ENCODE results near the gene FHOD1.

The FHOD1 gene

DNA sequence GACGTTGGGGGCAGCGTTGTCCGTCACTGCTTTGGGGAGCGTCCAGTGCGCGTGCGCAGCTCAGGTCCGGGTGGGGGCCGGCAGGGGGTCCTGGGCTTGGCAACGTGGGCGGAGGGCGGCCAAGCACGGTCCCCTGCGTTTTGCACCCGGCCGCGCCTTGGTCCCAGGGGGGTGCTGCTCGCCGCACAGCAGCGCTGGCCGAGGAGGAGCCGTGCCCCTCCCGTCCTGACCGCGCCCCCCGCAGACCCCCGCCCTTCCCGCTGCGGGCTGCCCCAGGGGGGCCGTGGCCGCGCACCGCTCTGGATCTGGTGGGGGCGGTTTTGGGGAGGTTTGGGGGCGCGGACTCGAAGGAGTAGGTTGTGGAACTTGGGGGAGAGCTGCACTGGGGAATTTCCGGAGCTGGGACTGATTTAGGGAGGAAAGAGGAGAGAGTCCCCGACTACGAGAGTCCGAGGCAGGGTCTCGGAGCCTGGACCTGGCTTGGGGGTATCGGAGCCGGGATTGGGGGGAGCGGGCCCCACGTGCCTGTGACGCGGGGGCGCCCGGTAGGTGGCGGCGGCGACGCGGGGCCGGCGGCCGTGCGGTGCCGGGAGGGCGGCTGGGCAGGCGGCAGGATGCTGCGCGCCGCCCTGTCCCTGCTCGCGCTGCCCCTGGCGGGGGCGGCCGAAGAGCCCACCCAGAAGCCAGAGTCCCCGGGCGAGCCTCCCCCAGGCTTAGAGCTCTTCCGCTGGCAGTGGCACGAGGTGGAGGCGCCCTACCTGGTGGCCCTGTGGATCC is 1.3 kb upstream of the FHOD1 start, which contains the start of gene SLC9A5:
SLC9A5 (plus strand) TSS at position 579 of the 777 bp plus-strand sequence; CDS start at position 615, 36 bp downstream.
- DNase-seq = no peak

DNA sequence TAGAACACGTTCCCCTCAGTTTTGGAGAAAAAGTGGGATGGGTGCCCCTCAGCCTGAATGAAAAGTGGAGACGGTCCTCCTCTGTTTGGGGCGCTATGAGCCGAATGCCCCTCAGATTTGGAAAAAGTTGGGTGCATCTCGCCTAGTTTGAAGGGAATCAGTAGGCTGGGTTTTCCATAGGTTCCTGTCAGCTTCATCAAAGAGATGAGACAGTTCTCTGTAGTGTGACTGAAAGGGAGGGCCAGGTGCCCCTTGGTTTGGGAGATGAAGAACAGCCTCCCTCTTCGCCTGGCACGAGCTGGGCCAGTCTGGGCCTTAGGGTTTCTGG is 756 bp upstream of the FHOD1 start:
- no peak for DNase-seq

GRCh38 chr16:67246756-67247191 is 507 bp downstream of the FHOD1 start:
- DNase-seq = peak; percentile 50

GRCh38 chr16:67246081-67246755 is 1.1 kb downstream of the FHOD1 start:
- DNase-seq = peak; percentile 2

- no peak for DNase-seq
Observed at GRCh38 chr16:67245674-67246080, 1.6 kb downstream of the FHOD1 start.

DNA sequence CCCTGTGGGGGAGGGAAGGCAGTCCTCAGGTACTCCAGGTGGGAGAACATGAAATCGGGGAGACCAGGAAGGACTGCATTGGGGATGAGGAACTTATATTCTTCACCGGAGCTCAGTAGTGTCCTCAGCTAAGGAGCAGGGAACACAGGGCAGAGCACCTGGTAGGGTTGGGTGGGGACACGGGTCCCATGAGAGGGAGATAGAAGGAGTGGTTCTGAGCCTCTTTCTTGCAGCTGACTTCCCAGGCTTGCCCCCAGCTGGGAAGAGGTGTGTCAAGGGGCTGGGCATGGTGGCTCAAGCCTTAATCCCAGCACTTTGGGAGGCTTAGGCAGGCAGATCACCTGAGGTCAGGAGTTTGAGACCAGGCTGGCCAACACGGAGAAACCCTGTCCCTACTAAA is 2.1 kb downstream of the FHOD1 start:
- DNase-seq = no peak

- DNase-seq = no peak
Observed at GRCh38 chr16:67244387-67245185, 2.7 kb downstream of the FHOD1 start.

GRCh38 chr16:67243481-67243880 is 3.8 kb downstream of the FHOD1 start:
- DNase-seq = no peak

DNA sequence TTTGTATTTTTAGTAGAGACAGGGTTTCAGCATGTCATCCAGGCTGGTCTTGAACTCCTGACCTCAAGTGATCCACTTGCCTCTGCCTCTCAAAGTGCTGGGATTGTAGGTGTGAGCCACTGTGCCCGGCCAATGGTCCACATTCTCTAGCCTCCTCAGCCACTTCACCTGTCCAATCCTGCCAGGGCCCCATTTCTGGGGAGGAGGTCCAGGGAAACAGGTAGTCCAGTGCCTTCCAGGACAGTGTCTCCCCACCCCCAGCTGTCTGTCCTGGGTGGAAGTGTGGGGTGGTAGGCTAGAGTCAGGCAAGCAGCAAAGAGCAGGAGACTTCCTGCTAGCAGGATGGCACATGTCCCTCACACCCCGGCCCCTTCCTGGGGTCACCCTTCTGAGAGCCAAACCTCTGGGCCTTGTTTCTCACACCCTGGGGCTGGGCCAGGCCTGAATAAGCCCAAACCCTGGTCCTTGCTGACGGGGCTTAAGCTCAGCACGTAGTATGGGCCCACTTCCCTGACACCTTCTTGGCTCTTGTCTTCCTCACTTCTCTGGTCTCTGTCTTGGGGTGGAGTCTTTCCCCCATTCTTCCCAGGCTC is 5.0 kb downstream of the FHOD1 start:
- DNase-seq = no peak

DNA sequence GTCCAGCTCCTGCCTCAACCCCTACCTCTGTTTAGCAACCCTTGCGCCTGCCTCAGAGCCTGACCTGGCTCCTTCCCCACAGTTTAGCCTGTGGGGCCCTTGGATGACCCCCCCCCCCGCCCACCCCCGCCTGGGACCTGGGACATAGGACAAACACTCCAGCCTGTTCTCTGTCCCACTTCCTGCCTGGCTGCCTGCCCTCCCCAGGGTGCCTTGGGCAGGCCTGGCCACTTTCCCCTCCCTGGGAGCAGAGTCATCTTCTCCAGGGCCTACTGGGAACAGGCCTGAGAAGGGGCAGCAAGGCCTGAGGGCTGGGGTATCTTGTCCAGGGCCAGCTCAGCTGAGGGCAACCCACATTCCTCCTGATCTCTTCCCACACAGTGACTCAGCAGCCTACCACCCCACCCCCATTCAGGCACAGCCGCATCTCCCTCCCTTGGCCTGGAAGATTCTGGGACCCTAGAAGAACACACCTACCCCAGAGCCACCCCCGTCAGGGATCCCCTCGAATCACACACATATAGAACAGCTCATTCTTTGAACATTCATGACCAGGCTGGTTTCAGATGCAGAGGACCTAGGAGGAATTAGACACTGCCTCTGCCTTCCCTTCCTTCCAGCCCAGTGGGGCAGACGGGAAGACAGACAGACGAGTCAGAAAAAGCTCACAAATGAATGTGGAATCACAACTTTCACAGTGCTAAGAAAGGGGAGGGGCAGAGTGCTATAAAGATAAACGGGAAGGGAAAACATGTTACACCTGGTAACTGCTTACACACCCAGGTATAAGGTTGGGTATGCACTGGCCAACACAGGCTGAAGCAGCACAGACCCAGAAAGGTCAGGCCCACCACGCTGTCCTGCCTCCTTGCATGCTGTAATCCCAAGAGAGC is 6.0 kb downstream of the FHOD1 start:
- no peak for DNase-seq

DNA sequence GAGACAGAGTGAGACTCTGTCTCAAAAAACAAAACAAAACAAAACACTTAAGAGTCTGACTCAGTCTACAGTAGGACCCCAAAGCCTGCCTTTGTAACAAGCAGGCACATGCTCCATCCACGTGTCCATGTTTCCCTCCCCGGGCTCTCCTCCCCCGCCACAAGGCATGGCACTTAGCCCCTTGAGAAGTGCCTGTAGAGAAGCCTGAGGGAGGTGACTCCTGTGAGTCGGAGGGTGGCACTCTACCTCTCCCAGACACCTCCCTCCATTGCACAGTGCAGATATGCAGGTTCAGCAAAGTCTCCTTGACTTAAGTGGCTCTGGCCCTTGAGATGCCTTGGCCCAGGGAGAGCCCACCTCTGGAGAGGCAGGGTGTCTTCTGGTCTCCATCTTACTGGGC is 6.8 kb downstream of the FHOD1 start:
- DNase-seq = peak; percentile 12

DNA sequence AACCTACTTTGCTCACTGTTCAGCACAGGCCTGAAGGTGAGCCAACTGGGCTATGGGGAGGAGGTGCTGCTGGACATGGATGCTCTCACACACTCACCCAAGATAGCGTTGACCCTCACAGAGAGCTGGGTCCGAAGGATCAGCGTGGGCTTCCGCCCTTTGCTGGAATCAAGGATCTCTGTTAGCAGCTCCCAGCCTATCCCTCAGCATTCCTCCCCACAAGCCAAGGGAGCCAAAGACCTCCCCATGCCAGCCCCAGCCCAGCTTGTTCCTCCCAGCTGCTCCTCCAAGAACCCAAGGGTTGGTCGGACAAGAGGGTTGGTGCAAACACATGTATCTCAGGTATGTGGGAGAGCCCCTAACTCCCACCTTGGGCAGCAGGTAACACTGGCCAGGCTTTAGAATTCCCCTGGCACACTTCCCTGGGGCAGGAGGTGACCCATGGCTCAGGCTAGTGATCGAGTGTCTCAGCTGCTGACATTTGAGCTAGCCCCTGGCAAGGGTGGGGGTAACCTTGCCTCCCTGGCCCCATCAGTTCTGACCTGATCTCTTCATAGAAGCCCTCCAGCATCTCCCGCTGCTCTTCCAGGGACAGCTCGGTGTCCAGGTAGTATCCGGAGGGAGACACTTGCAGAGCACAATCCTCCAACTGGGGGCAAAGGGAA is 8.3 kb downstream of the FHOD1 start:
- no peak for DNase-seq

GRCh38 chr16:67238278-67238575 is 9.1 kb downstream of the FHOD1 start:
- no peak for DNase-seq

- no peak for DNase-seq
Observed at GRCh38 chr16:67237396-67238277, 9.6 kb downstream of the FHOD1 start.

DNA sequence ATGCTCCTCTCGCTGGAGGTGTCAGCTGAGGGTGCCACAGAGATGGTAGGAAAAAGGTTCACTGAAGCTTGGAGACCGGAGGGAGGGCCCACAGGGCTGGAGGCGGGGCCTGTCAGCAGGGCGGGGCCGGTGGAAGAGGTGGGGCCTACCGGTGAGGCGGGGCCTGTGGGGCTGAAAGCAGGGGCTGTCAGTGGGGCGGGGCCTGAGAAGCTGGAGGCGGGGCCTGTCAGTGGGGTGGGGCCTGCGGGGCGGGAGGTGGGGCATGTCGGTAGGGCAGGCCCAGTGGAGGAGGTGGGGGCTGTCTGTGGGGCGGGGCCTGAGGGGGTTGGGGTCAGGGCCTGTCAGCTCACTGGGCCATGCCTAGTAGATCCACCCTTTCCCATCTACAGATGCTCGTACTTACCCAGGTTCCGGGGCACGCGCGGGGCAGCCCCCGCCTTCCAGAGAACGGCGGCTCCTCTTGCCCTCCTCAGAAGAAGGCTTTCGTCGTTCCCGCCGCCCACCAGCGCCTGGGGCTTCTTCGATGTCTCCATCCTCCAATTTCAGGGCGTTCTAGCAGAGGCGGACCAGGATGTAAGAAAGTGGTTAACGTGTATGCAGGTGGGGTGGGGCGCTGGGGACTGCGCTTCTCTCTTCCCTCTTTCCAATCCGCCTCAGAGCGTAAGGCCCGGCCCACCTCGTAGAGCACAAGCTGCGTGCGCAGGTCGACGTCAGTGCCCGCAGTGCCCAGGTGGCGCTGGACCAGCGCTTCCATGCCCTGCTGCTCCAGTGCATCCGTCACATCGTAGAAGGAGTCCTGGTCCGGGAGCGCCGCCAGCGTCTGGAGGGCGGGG is 10.5 kb downstream of the FHOD1 start:
- no peak for DNase-seq

GRCh38 chr16:67235816-67236562 is 11.3 kb downstream of the FHOD1 start:
- DNase-seq = no peak

GRCh38 chr16:67234180-67234597 is 13.1 kb downstream of the FHOD1 start:
- no peak for DNase-seq

DNA sequence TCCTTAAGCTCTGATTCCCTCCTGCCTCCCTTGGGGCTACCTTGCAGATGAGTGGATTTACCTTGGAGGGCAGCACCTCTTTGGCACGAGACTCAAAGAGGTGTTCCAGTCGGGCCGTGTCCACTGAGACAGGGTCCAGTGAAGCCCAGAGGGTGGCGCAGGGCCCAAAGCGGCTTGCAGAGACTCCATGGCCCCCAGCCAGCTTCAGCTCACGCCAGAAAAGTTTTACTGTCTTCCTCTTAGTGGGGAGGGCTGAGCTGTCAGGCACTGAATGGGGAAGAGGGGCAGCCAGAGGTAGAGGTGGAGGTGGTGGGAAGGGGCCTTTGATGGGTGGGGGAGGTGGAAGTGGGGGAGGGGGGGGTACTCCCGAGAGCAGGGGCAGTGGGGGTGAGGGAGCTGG is 13.7 kb downstream of the FHOD1 start:
- no peak for DNase-seq

Measured in DMS79 treated with DMSO at 0.1 percent for 48 hours (cell line).